ENCODE results near the gene AGAP1.
A peak's percentile ranks its signal among the peaks of the same experiment; 100 is the strongest.
"Not testable (repeated sequence)": the region's sequence is repeated elsewhere in the genome, so short reads cannot be mapped to it uniquely, and the experiment has no call there.

Gene AGAP1

GRCh38 chr2:235934774-235935484, 441.1 kb downstream of the AGAP1 start:
- no peak for DNase-seq

- DNase-seq = no peak
Observed at GRCh38 chr2:235935773-235936172, 441.9 kb downstream of the AGAP1 start.

DNA sequence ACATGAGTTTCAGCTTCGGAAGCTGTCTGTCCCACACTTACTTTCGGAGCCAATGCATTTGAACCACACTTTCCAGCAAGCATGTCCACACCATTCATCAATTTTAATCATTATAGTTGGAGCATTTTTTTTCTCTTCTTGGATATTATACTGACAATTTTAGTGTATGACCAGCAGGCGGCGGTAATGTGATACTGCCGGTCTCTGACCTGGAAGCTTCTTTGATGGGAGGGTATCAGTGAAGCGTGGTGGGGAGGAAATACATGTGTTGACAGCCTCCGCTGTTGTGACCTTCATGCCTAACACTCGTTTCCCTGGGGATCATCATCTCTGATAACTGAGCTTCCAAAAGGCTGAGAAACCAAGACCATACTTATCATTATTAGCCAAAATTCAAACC, 442.6 kb downstream of the AGAP1 start:
- no peak for DNase-seq

DNA sequence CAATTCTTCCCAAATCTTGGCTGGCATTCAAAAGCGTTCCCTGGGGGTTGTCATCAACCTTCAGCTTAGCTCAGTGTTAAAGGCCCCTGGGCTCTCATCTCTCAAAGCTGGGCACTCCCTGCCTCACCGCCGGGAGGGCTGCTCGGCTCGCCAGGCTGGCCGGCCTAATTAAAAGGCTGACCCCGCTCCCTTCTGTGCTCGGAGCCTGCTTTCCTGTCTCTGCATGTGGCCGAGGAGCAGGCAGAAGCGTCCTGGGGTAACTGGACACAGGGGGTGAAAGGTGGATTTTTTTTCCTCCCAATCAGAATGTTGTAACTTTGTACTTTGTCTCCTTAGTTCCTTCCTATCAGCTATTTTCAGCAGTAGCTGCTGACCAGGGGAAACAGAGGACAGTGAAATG, 443.2 kb downstream of the AGAP1 start:
- no peak for DNase-seq

GRCh38 chr2:235937526-235937925, 443.7 kb downstream of the AGAP1 start:
- DNase-seq = no peak

GRCh38 chr2:235937936-235938335, 444.1 kb downstream of the AGAP1 start:
- no peak for DNase-seq

DNA sequence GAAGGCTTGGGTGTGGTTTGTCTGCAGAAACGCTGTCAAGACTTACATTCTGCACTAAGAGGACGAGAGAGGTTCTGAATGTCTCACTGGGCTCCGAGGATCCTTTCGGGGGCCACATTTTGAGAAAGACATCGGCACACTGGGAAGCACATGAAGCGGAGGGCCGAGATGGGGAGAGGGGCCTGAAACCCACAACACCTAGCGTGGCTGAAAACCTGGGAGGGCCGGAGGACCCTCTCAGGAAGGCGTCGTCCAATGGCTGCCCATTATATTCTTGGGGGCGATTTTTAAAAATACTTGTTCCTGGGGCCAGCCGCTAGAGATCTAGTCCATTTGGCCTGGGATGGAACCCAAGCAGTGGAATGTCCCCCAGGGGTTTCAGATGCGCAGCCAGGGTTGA, 444.8 kb downstream of the AGAP1 start:
- no peak for DNase-seq

GRCh38 chr2:235939471-235939870, 445.6 kb downstream of the AGAP1 start:
- DNase-seq = no peak

- DNase-seq = no peak
Observed at GRCh38 chr2:235940330-235940729, 446.5 kb downstream of the AGAP1 start.

DNA sequence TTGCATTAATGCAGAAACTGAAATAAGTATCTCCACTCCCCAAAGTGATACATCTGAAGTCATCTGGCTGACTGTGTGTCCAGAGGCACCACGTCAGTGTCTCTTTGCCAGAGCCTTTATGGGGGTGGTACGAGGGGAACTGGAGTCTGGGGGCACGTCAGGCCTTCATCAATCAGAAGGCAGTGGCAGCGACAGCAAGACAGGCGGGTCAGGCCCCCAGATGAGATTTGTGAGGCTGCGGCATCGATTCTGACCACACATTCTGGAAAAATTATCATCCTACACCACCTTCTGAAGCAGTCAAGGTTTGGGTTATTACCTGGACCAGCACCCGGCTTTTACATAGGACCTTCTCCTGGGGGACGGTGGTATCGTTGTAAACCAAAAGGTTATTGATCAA, 450.7 kb downstream of the AGAP1 start:
- DNase-seq = no peak

DNA sequence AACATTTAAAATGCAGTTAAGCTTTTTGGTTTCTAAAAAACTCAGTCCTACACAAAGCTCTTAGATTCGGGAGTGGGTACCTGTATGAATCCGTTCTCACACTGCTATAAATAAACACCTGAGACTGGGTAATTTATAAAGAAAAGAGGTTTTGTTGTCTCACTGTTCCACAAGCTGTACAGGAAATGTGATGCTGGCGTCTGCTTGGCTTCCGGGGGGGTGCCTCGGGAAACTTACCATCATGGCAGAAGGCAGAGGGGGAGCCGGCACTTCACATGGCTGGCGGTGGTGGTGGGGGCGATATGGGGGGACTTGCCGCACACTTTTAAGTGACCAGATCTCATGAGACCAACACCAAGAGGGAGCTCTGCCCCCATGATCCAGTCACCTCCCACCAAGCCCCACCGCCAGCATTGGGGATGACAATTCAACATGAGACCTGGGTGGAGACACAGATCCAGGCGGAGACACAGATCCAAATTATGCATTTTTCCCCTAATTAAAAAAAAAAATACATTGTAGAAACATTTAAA, 451.8 kb downstream of the AGAP1 start:
- peak; percentile 13 for DNase-seq

- no peak for DNase-seq
Observed at GRCh38 chr2:235946590-235946989, 452.7 kb downstream of the AGAP1 start.

- not testable (repeated sequence) for DNase-seq
Observed at GRCh38 chr2:235947055-235947454, 453.2 kb downstream of the AGAP1 start.

- DNase-seq = no peak
Observed at GRCh38 chr2:235949567-235950472, 456.0 kb downstream of the AGAP1 start.

- DNase-seq = no peak
Observed at GRCh38 chr2:235950473-235950809, 456.6 kb downstream of the AGAP1 start.

DNA sequence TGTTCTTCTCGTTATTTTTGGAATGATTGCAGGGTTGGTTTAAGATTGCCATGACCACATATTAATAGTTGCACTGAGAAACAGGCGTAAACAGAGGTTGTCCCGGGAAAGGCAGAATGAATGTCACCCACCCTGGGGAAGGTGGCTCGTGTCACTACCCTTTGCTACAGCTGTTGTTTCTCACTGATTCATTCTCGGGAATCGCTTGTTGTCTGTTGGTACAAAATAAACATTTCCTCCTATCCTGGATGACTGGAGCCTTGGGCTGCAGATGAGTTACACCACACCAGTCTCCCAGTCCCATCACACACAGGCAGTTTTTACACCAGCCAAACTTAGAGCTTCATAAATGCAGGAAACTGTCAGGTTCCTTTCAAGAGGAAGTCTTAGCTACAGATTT, 457.6 kb downstream of the AGAP1 start:
- DNase-seq = no peak

- no peak for DNase-seq
Observed at GRCh38 chr2:235951982-235952381, 458.1 kb downstream of the AGAP1 start.

- no peak for DNase-seq
Observed at GRCh38 chr2:235952714-235953113, 458.9 kb downstream of the AGAP1 start.

- DNase-seq = no peak
Observed at GRCh38 chr2:235954281-235954680, 460.4 kb downstream of the AGAP1 start.

- DNase-seq = no peak
Observed at GRCh38 chr2:235954888-235955480, 461.1 kb downstream of the AGAP1 start.

DNA sequence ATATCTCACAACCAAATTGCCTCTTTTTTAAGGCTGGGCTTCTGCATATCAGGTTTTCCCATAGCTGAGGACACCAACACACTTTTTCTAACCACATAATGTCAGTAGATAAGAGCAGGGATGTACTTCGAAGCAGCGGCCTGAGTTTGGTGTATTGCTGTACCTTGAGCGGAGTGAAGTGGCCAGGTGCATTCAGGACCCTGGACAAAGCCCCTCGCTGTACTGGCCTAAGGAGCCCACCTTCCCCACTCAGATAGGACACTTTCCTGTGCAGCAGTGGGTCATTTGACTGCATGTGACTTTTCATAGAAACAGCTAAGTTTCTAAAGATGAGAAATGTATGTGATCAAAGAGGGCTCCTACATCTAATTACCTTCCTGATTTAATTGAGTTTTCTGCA, 461.8 kb downstream of the AGAP1 start:
- DNase-seq = no peak

DNA sequence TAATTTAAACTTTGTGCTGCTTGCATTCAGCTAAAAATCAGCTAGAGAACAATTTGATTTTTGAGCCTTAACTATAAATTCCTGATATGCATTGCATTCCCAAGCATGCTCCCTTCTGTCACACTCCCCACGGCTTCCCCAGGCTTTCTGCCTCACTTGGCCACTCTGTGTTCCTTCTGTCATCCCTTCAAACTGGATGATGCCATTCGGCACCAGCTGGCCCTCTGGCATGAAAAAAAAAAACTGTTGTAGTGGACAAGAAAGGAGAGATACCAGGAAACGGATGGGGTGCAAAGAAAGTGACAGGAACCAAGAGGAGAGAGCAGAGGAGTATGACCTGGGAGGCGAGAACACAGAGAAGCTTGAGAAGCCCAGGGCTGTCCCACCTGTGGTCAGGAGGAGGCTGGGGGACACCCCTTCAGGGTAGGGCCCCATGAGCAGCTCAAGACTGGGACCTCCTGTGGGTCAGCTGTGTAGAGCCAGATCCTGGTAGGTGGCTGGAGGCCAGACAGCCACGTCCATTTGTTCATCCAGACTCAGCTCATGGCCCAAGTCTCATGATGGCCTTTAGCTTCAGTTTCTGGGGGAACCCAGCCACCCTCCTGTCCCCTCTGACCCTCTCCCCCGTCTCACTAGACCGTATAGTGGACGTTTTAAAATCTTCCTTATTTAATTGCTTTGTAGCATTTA, 462.6 kb downstream of the AGAP1 start:
- DNase-seq = no peak

- DNase-seq = no peak
Observed at GRCh38 chr2:235957251-235957650, 463.4 kb downstream of the AGAP1 start.
